T-cell (primary cell): ENCODE data around the gene UBQLNL. TPM values are rescaled to one million over a fixed set of nuclear protein-coding genes. Genes with fewer than 3 reads are reported as not detected.

Source experiments
- ATAC-seq, 4 experiments: fragments of 200-7000 bp in 3 of 4; fragments of 150-1000 bp in 1 of 4; cut with Tn5 transposase; replicated peaks in 1 of 4; 1 replicate in 3 of 4; 2 replicates in 1 of 4; pipeline ENCODE4 v1.10.0; 2021; ENCODE audit warnings: moderate library complexity in 3 of 4, mild to moderate bottlenecking in 2 of 4, moderate number of reproducible peaks in 1 of 4
- CTCF ChIA-PET, 2 donors: fragments of 300-600 bp; sonication (Branson Sonifier 250); formaldehyde crosslinking; loops; one replicate each; lab custom pipeline; 2022; ENCODE audit warnings: antibody characterized with exemption in 2 of 2; lab: Charles Lee
- POLR2A ChIA-PET, 2 donors: fragments of 300-600 bp; sonication (Branson Sonifier 250); formaldehyde crosslinking; loops; one replicate each; lab custom pipeline; 2022; ENCODE audit warnings: antibody characterized with exemption in 2 of 2; lab: Charles Lee
- DNase-seq, 35 experiments: peaks; one replicate each; pipeline versions ENCODE4 v3.0.0 to v3.0.0-alpha.2; 2013 to 2023
- H3K27ac ChIP-seq: one replicate; pipeline ENCODE4 v1.5.1; 2013; ENCODE audit warnings: low read length
- H3K27me3 ChIP-seq, 2 experiments: replicated peaks in 1 of 2; 1 replicate in 1 of 2; 2 replicates in 1 of 2; pipeline versions ENCODE4 v1.6.1 to v1.7.0; 2013; ENCODE audit warnings: low read length in 1 of 2, mixed read lengths in 1 of 2; ENCODE audit not compliant: control insufficient read depth in 2 of 2, insufficient read depth in 2 of 2; ENCODE audit errors: extremely low read depth in 1 of 2
- H3K36me3 ChIP-seq, 2 donors: 1 replicate in 1 of 2; 2 replicates in 1 of 2; pipeline versions ENCODE4 v1.6.1 to v1.7.0; 2013; ENCODE audit warnings: low read length in 1 of 2; ENCODE audit not compliant: control insufficient read depth in 2 of 2, insufficient read depth in 1 of 2; ENCODE audit errors: extremely low read depth in 1 of 2
- H3K4me1 ChIP-seq, 2 experiments: 1 replicate in 1 of 2; 2 replicates in 1 of 2; pipeline versions ENCODE4 v1.6.1 to v1.7.0; 2013; ENCODE audit warnings: low read length in 2 of 2, mixed read lengths in 1 of 2; ENCODE audit not compliant: insufficient read depth in 2 of 2, control insufficient read depth in 1 of 2; ENCODE audit errors: extremely low read depth in 1 of 2
- H3K4me3 ChIP-seq, 2 donors: 1 replicate in 1 of 2; 2 replicates in 1 of 2; pipeline versions ENCODE4 v1.5.1 to v1.7.0; 2013; ENCODE audit warnings: mild to moderate bottlenecking in 2 of 2, low read length in 1 of 2, moderate library complexity in 1 of 2; ENCODE audit not compliant: control insufficient read depth in 1 of 2; ENCODE audit errors: extremely low read depth in 1 of 2
- H3K9me3 ChIP-seq: 2 replicates; pipeline ENCODE4 v1.7.0; 2013
- H3K27ac Mint-ChIP-seq, 2 donors: one replicate each; pipeline ENCODE4 v1.8.0; 2020 to 2021; ENCODE audit warnings: mild to moderate bottlenecking in 2 of 2, mixed read lengths in 2 of 2
- H3K27me3 Mint-ChIP-seq, 2 donors: one replicate each; pipeline ENCODE4 v1.8.0; 2021 to 2022; ENCODE audit warnings: mixed read lengths in 2 of 2
- H3K36me3 Mint-ChIP-seq: one replicate; pipeline ENCODE4 v1.8.0; 2021; ENCODE audit warnings: mixed read lengths
- H3K4me1 Mint-ChIP-seq, 3 donors: one replicate each; pipeline ENCODE4 v1.8.0; 2020 to 2022; ENCODE audit warnings: mixed read lengths in 3 of 3, mild to moderate bottlenecking in 1 of 3
- H3K4me3 Mint-ChIP-seq, 3 donors: one replicate each; pipeline ENCODE4 v1.8.0; 2020 to 2022; ENCODE audit warnings: mild to moderate bottlenecking in 3 of 3, mixed read lengths in 3 of 3, moderate library complexity in 3 of 3
- H3K9me3 Mint-ChIP-seq, 3 donors: one replicate each; pipeline ENCODE4 v1.8.0; 2020 to 2022; ENCODE audit warnings: mixed read lengths in 3 of 3
- WGBS: methylation state at CpG from one replicate; pipeline ENCODE4 v1.1.5; 2013; ENCODE audit warnings: missing lambda C conversion rate; ENCODE audit not compliant: insufficient coverage; 5-methylcytosine and 5-hydroxymethylcytosine counted together
- total RNA-seq, 35 experiments: library from RNA in 6 of 35; stranded (reverse) in 6 of 35; fragments of 120-200 nt in 1 of 35; gene quantifications; one replicate each; pipeline versions ENCODE4 v1.2.1 to v1.2.4 and lab custom pipeline; 2013 to 2026

Gene UBQLNL
- total RNA-seq, 5 donors from 2014 or later (not counting 1 experiment from before 2014, with no cell fraction given) = 0.46 to 1.0 (median 0.63) TPM

GRCh38 chr11:5531053-5531831 is 14.7 kb upstream of the UBQLNL start:
- Mint-ChIP-seq H3K27me3 (no peaks in the 10 kb centered on the region), H3K36me3 (no peaks in the 10 kb centered on the region), H3K4me1 (no peaks in the 10 kb centered on the region), H3K27ac (no peak overlapping the region), H3K4me3 (no peak overlapping the region), H3K9me3 (peaks cover 0 to under 1% (median 0%) of the 10 kb centered on the region in 3 donors)
- DNase-seq (no peak), ATAC-seq (no peak)
- no peaks in the 10 kb centered on the region for H3K4me1 ChIP-seq
- ChIA-PET CTCF (no interaction called here), POLR2A (no interaction called here)
- peaks cover 0 to 3% of the 10 kb centered on the region in 2 experiments for H3K27me3 ChIP-seq
- H3K27ac ChIP-seq = no peak overlapping the region
- no peaks in the 10 kb centered on the region for H3K9me3 ChIP-seq
- WGBS = 100% methylated on average over 1 of the region's 2 CpGs
- H3K36me3 ChIP-seq = no peaks in the 10 kb centered on the region
- H3K4me3 ChIP-seq = no peak overlapping the region

- Mint-ChIP-seq H3K27ac (no peak overlapping the region), H3K27me3 (peaks cover 0 to 3% of the 10 kb centered on the region in 2 donors), H3K4me1 (no peaks in the 10 kb centered on the region), H3K4me3 (no peak overlapping the region), H3K9me3 (no peaks in the 10 kb centered on the region), H3K36me3 (no peaks in the 10 kb centered on the region)
- Histone ChIP-seq H3K27me3 (peaks cover 0 to 3% of the 10 kb centered on the region in 2 experiments), H3K27ac (no peak overlapping the region), H3K9me3 (no peaks in the 10 kb centered on the region), H3K4me1 (no peaks in the 10 kb centered on the region), H3K36me3 (no peaks in the 10 kb centered on the region), H3K4me3 (no peak overlapping the region)
- ATAC-seq = no peak
- DNase-seq = no peak
- no CpG with 5 or more reads among the region's 1 CpG for WGBS
- CTCF ChIA-PET = no interaction called here
- POLR2A ChIA-PET = no interaction called here
Observed at GRCh38 chr11:5528495-5528894, 12.0 kb upstream of the UBQLNL start.

GRCh38 chr11:5527716-5528115 is 11.2 kb upstream of the UBQLNL start:
- Histone ChIP-seq H3K27ac (no peak overlapping the region), H3K4me3 (no peak overlapping the region), H3K36me3 (no peaks in the 10 kb centered on the region), H3K9me3 (no peaks in the 10 kb centered on the region), H3K27me3 (peaks cover 0 to 3% of the 10 kb centered on the region in 2 experiments), H3K4me1 (no peaks in the 10 kb centered on the region)
- H3K27me3 Mint-ChIP-seq = peaks cover 0 to 3% of the 10 kb centered on the region in 2 donors
- H3K9me3 Mint-ChIP-seq = no peaks in the 10 kb centered on the region
- no peaks in the 10 kb centered on the region for H3K4me1 Mint-ChIP-seq
- ATAC-seq (no peak), DNase-seq (no peak)
- H3K4me3 Mint-ChIP-seq = no peak overlapping the region
- ChIA-PET CTCF (no interaction called here), POLR2A (no interaction called here)
- no peak overlapping the region for H3K27ac Mint-ChIP-seq
- WGBS = 80% methylated on average over 5 of the region's 5 CpGs
- no peaks in the 10 kb centered on the region for H3K36me3 Mint-ChIP-seq

- no peaks in the 10 kb centered on the region for H3K4me1 Mint-ChIP-seq
- CTCF ChIA-PET = no interaction called here
- no peaks in the 10 kb centered on the region for H3K36me3 Mint-ChIP-seq
- no peak overlapping the region for H3K4me3 ChIP-seq
- no peaks in the 10 kb centered on the region for H3K36me3 ChIP-seq
- 78% methylated on average over 2 of the region's 3 CpGs for WGBS
- no peak overlapping the region for H3K27ac ChIP-seq
- H3K9me3 Mint-ChIP-seq = no peaks in the 10 kb centered on the region
- H3K9me3 ChIP-seq = no peaks in the 10 kb centered on the region
- H3K4me1 ChIP-seq = no peaks in the 10 kb centered on the region
- no peak for ATAC-seq
- no peaks in the 10 kb centered on the region for H3K27me3 ChIP-seq
- POLR2A ChIA-PET = no interaction called here
- H3K4me3 Mint-ChIP-seq = no peak overlapping the region
- no peak overlapping the region for H3K27ac Mint-ChIP-seq
- DNase-seq = no peak
- peaks cover 0 to 3% of the 10 kb centered on the region in 2 donors for H3K27me3 Mint-ChIP-seq
Observed at GRCh38 chr11:5524756-5525155, 8.3 kb upstream of the UBQLNL start.

- no peak overlapping the region for H3K4me3 ChIP-seq
- H3K4me1 Mint-ChIP-seq = no peaks in the 10 kb centered on the region
- H3K4me3 Mint-ChIP-seq = no peak overlapping the region
- CTCF ChIA-PET = no interaction called here
- H3K36me3 Mint-ChIP-seq = no peaks in the 10 kb centered on the region
- H3K27ac Mint-ChIP-seq = no peak overlapping the region
- no peaks in the 10 kb centered on the region for H3K36me3 ChIP-seq
- POLR2A ChIA-PET = no interaction called here
- no peaks in the 10 kb centered on the region for H3K9me3 ChIP-seq
- WGBS = 73% methylated on average over 2 of the region's 2 CpGs
- no peak overlapping the region for H3K27ac ChIP-seq
- ATAC-seq (no peak), DNase-seq (no peak)
- H3K27me3 ChIP-seq = no peaks in the 10 kb centered on the region
- H3K4me1 ChIP-seq = no peaks in the 10 kb centered on the region
- peaks cover 0 to 3% of the 10 kb centered on the region in 2 donors for H3K27me3 Mint-ChIP-seq
- H3K9me3 Mint-ChIP-seq = no peaks in the 10 kb centered on the region
Observed at GRCh38 chr11:5522308-5522707, 5.8 kb upstream of the UBQLNL start.

GRCh38 chr11:5521540-5521939 is 5.0 kb upstream of the UBQLNL start:
- Mint-ChIP-seq H3K27me3 (peaks cover 0 to 3% of the 10 kb centered on the region in 2 donors), H3K27ac (no peak overlapping the region), H3K4me3 (no peak overlapping the region), H3K9me3 (no peaks in the 10 kb centered on the region), H3K4me1 (no peaks in the 10 kb centered on the region), H3K36me3 (no peaks in the 10 kb centered on the region)
- ChIA-PET CTCF (no interaction called here), POLR2A (no interaction called here)
- no CpG with 5 or more reads among the region's 4 CpGs for WGBS
- DNase-seq = no peak
- Histone ChIP-seq H3K27me3 (no peaks in the 10 kb centered on the region), H3K9me3 (no peaks in the 10 kb centered on the region), H3K36me3 (no peaks in the 10 kb centered on the region), H3K4me3 (no peak overlapping the region), H3K27ac (no peak overlapping the region), H3K4me1 (no peaks in the 10 kb centered on the region)
- no peak for ATAC-seq
